Uterus (tissue), 4 donors: ENCODE data around the gene S100PBP. TPM values are rescaled to one million over a fixed set of nuclear protein-coding genes. Genes with fewer than 3 reads are reported as not detected.

Source experiments
- DNase-seq, 2 donors: peaks; one replicate each; pipeline ENCODE4 v3.0.0-alpha.2; 2019 to 2020
- H3K27ac ChIP-seq, 2 donors: fragments of 200-600 bp; sonication (generic); 1 replicate in 1 of 2; 2 replicates in 1 of 2; pipeline ENCODE4 v1.5.1; 2016 to 2018
- H3K27me3 ChIP-seq, 2 donors: fragments of 200-600 bp; sonication (generic); one replicate each; pipeline ENCODE4 v1.5.1; 2018 to 2019; ENCODE audit warnings: control low read depth in 1 of 2
- H3K36me3 ChIP-seq, 2 donors: fragments of 200-600 bp; sonication (generic); one replicate each; pipeline ENCODE4 v1.5.1; 2019; ENCODE audit warnings: control low read depth in 1 of 2
- H3K4me1 ChIP-seq, 2 donors: fragments of 200-600 bp; sonication (generic); one replicate each; pipeline ENCODE4 v1.5.1; 2018 to 2019; ENCODE audit warnings: control low read depth in 1 of 2
- H3K4me3 ChIP-seq, 2 donors: fragments of 200-600 bp; sonication (generic); 1 replicate in 1 of 2; 2 replicates in 1 of 2; pipeline ENCODE4 v1.5.1; 2018 to 2019; ENCODE audit warnings: mild to moderate bottlenecking in 1 of 2
- H3K9me3 ChIP-seq, 2 donors: fragments of 200-600 bp; sonication (generic); one replicate each; pipeline ENCODE4 v1.5.1; 2019; ENCODE audit warnings: control low read depth in 1 of 2
- POLR2A ChIP-seq, 2 donors: fragments of 450-650 bp; IDR thresholded peaks; one replicate each; pipeline ENCODE4 v1.6.1; 2016; ENCODE audit warnings: antibody characterized with exemption in 2 of 2, mild to moderate bottlenecking in 1 of 2, moderate library complexity in 1 of 2
- intact Hi-C: fragments of 100-400 bp; cut with DNase I; formaldehyde crosslinking; loops from one replicate; pipeline ENCODE4 v1.15.1; 2023; ENCODE audit warnings: low total_unique reads
- total RNA-seq, 4 donors: library from RNA; depleted of rRNA in 3 of 4; stranded (reverse); fragments of >200 nt in 3 of 4; gene quantifications; one replicate each; pipeline versions ENCODE4 v1.1.0 to v1.2.4, GENCODE V29; 2014 to 2023
- TF ChIP-seq, protein P1 (sequence below), 4 experiments: fragments of 200-600 bp in 2 of 4; fragments of 450-650 bp in 2 of 4; sonication (generic) in 2 of 4; IDR thresholded peaks; one replicate each; pipeline ENCODE4 v1.5.1; 2016 to 2019; ENCODE audit warnings: antibody characterized with exemption in 4 of 4, mild to moderate bottlenecking in 2 of 4, moderate library complexity in 1 of 4
- donor health status: DM: yes; HTN: yes; CAD: no.

The S100PBP gene
- total RNA-seq, 4 donors from 2014 or later = 50.2 to 168 (median 76.4) TPM

- Histone ChIP-seq H3K4me3 (no peak overlapping the region), H3K9me3 (no peaks in the 10 kb centered on the region), H3K36me3 (no peaks in the 10 kb centered on the region), H3K27ac (no peak overlapping the region), H3K27me3 (no peaks in the 10 kb centered on the region), H3K4me1 (no peaks in the 10 kb centered on the region)
- TF ChIP-seq, protein P1, sequence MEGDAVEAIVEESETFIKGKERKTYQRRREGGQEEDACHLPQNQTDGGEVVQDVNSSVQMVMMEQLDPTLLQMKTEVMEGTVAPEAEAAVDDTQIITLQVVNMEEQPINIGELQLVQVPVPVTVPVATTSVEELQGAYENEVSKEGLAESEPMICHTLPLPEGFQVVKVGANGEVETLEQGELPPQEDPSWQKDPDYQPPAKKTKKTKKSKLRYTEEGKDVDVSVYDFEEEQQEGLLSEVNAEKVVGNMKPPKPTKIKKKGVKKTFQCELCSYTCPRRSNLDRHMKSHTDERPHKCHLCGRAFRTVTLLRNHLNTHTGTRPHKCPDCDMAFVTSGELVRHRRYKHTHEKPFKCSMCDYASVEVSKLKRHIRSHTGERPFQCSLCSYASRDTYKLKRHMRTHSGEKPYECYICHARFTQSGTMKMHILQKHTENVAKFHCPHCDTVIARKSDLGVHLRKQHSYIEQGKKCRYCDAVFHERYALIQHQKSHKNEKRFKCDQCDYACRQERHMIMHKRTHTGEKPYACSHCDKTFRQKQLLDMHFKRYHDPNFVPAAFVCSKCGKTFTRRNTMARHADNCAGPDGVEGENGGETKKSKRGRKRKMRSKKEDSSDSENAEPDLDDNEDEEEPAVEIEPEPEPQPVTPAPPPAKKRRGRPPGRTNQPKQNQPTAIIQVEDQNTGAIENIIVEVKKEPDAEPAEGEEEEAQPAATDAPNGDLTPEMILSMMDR (IDR thresholded peaks at IDR 0.05) = no peak
- no peak for TF ChIP-seq POLR2A (IDR thresholded peaks at IDR 0.05)
- no peak for DNase-seq
- intact Hi-C loops = no loop called here
Measured at GRCh38 chr1:32865639-32866405, 48.4 kb downstream of the S100PBP start.

GRCh38 chr1:32867151-32867550 lies 49.7 kb downstream of the S100PBP start:
- no peaks in the 10 kb centered on the region for H3K9me3 ChIP-seq
- intact Hi-C loops = no loop called here
- no peak overlapping the region for H3K4me3 ChIP-seq
- no peaks in the 10 kb centered on the region for H3K27me3 ChIP-seq
- no peak for DNase-seq
- H3K27ac ChIP-seq = no peak overlapping the region
- no peaks in the 10 kb centered on the region for H3K4me1 ChIP-seq
- no peak for TF ChIP-seq POLR2A (IDR thresholded peaks at IDR 0.05)
- TF ChIP-seq, protein P1 (IDR thresholded peaks at IDR 0.05) = no peak
- no peaks in the 10 kb centered on the region for H3K36me3 ChIP-seq

DNA sequence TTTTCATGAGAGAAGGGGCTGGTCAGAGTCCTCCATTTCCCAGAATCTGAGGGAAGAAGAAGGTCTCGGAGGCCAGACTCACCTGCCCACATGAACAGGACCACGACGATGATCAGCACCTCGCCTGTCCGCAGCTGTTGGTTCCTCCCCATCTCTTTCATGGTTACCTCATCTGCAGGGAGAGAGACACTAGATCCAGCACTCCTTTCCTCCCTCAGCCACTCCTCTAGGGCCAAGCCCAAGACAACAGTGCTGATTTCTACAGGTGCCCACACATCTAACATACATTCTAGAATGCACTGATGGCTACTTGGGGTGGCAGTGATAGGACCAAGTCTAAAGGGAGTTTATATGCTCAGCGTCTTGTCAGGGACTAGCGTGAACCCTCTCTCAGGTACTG lies 50.2 kb downstream of the S100PBP start:
- H3K27ac ChIP-seq = no peak overlapping the region
- H3K4me3 ChIP-seq = no peak overlapping the region
- no peaks in the 10 kb centered on the region for H3K9me3 ChIP-seq
- no peaks in the 10 kb centered on the region for H3K4me1 ChIP-seq
- H3K36me3 ChIP-seq = no peaks in the 10 kb centered on the region
- intact Hi-C loops = no loop called here
- H3K27me3 ChIP-seq = no peaks in the 10 kb centered on the region
- TF ChIP-seq, protein P1 (IDR thresholded peaks at IDR 0.05) = no peak
- no peak for TF ChIP-seq POLR2A (IDR thresholded peaks at IDR 0.05)
- DNase-seq = no peak

DNA sequence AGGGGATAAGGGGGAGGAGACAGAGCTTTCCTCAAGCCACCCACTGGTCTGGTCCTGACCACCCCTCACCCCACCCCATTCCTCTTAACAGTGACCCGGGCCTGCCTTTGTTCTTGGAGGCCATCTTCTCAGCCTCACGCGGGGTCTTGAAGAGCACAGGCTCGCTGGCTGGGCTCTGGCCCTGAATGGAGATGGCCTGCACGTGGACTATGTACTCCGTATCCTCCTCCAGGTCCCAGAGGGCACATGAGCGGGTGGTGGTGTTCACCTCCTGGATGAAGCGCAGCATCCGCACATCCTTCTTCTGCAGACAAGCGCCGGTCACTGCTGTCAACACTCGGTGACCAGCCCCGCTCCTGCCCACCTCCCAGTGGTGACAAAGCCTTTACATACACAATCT lies 50.6 kb downstream of the S100PBP start:
- H3K4me1 ChIP-seq = no peaks in the 10 kb centered on the region
- TF ChIP-seq POLR2A (IDR thresholded peaks at IDR 0.05) = no peak
- TF ChIP-seq, protein P1 (IDR thresholded peaks at IDR 0.05) = no peak

DNA sequence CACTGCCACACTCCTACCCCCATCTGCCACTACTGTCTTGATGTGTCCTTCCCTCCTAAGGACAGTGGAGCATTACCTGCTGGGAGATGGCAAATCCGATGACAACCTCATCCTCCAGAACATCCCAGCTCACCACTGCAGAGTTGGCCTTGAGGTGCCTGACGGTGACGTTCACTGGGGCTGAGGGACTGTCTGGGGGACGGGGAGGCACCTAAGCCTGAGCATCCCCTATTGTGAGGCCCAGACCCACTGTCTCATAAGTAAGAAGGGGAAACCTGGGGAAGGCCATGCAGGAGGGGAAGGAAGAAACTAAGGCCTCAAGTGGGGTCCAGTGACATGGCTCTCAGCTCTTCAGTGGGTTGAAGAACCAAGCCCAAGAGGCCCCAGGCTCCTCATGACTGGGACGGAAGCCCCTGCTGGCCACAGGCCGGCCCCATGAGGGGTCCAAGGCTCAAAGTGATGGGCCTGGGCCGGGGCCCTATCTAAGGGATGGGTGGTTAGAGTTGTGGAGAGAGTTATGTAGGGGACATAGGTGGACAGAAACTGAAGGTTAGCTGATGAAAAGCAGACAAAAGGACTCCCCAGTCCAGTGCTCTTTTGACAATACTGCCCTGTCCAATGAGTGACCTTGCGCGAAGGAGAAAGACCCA lies 51.5 kb downstream of the S100PBP start:
- H3K4me1 ChIP-seq = no peaks in the 10 kb centered on the region

More for the DNA sequence above, 50.6 kb downstream of the S100PBP start:
- no peak for DNase-seq
- no peaks in the 10 kb centered on the region for H3K27me3 ChIP-seq
- H3K27ac ChIP-seq = no peak overlapping the region
- H3K9me3 ChIP-seq = no peaks in the 10 kb centered on the region
- intact Hi-C loops = no loop called here
- H3K36me3 ChIP-seq = no peaks in the 10 kb centered on the region
- H3K4me3 ChIP-seq = no peak overlapping the region

More for the DNA sequence above, 51.5 kb downstream of the S100PBP start:
- no peak overlapping the region for H3K27ac ChIP-seq
- H3K36me3 ChIP-seq = no peaks in the 10 kb centered on the region
- intact Hi-C loops = no loop called here
- TF ChIP-seq, protein P1 (IDR thresholded peaks at IDR 0.05) = no peak
- no peak for TF ChIP-seq POLR2A (IDR thresholded peaks at IDR 0.05)
- no peak overlapping the region for H3K4me3 ChIP-seq
- H3K9me3 ChIP-seq = no peaks in the 10 kb centered on the region
- no peaks in the 10 kb centered on the region for H3K27me3 ChIP-seq
- no peak for DNase-seq
